Activated naive CD8-positive, alpha-beta T cell treated with anti-CD3 and anti-CD28 coated beads, Interleukin-2, amount 50 U/mL, for 16 hours (primary cell): Measurements from ENCODE around the gene MYOCD.

ENCODE experiments used
- DNase-seq: peaks from one replicate; pipeline ENCODE4 v3.0.0-alpha.2; 2020; ENCODE audit warnings: low read depth, low spot score

The MYOCD gene

GRCh38 chr17:12744786-12745185 is 79.1 kb downstream of the MYOCD start:
- no peak for DNase-seq

DNA sequence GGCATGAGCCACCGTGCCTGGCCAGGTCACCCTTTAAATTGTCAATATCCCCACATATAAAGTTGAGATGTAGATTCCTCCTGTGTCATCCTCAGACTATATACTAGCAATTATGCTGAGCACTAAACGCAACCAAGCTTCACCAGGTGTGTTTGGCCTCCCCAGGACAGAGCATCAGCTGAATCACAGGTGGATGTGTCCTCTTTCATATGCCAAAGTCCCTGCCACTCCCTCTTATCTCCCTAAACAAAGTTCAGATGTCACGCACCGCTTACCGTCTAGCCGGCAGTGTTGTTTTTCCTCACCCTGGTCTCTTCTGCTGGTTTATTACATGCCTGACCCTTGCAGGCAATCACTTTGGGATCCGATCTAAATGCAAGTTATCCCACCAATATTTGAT is 79.8 kb downstream of the MYOCD start:
- no peak for DNase-seq

DNA sequence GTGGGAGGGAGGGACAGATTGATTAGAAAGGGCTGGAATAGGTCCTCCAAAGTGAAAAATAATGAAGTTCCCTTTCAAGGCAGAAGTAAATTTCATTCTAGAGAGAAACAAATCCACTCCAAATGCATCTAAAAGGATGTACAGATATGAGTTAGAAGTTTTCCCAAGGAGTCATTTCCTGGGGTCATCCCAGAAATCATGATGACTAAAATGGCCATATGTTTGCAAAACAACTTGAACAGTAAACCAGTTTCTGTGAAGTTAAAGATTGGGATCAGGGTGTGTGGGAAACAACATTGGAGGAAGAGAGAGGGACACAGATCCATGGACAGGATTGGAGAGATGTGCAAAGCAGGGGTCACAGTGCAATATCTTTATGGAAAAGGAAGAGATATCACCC is 91.1 kb downstream of the MYOCD start:
- no peak for DNase-seq

GRCh38 chr17:12759090-12759489 is 93.4 kb downstream of the MYOCD start:
- no peak for DNase-seq

- no peak for DNase-seq
These were observed 99.9 kb downstream of the MYOCD start for GRCh38 chr17:12765548-12765947.

DNA sequence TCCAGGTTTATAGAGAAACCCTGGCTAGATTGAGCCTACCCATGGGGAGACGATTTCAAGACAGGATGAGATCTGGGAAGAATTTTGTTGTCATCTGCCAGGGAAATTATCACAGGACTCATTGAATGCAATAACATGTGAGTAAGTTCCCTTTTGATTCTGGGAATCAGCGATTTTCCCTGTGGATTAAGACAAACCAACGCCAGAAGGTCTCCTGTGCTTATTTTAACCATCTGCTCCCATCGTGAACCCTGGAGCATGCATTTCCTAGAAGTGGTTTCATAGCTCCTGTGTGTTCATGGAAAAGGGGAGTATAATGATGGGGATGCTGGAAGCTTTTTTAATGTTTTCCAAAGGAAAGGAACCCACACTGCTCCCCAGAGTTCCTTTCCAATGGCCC is 102.6 kb downstream of the MYOCD start:
- no peak for DNase-seq

DNA sequence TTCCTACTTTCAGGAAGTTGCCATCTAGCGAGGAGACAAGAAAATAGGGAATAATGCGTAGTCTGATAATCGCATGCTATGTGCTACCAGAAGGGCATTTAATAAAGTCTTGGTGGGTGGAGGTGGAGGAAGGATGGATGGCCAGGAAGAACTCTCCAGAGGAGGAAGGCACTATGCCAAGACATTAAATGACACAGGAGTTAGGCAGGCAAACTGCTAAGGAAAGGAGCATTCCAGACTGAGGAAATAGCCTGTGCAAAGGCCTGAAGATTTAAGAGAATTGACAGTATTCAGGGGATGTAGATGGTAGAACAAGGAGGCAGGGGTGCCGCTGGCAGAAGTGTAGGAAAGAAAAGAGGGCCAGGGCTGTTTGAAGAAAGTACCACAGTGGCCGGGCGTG is 104.3 kb downstream of the MYOCD start:
- DNase-seq: no peak

DNA sequence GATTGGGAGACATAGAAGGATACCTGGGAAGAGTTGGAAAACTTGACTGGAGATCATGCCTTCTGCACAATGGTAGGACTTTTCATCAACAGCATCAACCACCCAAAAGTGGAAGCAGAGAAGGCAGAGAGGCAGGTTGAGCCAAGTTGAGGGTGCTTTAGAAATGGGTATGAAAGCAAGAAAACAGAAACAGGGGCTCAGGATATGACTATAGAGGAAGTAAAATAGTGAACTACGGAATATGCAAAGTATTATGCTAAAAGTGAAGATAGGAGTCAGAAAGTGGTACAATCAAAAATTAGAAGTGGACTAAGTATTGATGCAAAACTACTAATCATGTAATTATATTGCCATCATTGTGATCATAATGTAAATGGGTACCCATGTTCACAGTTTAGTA is 107.5 kb downstream of the MYOCD start:
- DNase-seq: no peak

- DNase-seq: no peak
These were observed 123.4 kb downstream of the MYOCD start for GRCh38 chr17:12789075-12789480.

DNA sequence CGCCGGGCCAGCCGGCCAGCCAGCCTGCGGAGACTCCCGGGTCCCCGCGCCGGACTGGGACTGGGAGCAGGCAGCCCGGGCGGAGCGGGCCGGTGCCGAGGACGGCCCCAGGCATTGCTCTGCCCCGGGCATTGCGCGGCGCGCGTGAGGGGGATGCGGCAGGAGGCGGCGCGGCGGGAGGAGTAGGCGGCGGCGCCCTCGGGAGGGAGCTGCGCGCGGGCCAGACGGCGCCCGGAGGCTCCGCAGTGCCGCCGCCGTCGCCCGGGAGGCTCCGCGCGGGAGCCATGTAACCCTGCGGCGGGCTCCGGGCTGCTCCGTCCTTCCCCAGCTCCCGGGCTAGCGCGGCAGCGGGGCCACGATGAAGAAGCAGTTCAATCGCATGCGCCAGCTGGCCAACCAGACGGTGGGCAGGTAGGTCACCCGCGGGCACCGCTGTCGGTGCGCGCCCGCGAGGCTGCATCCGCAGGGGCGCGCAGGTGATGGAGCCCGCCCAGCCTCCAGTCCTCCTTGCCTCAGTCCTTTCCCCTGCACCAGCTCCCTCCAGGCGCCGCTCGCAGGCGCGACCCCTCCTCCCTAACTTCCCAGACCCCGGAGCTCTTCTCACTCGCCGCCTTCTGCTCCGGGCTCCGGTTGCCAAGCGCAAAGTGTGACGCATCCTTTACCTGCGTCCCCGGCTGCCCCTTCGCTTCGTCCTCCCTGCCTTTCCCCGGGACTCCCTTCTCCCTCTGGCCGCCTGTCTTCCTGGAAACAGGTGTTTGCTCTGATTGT is 124.0 kb downstream of the MYOCD start, which contains the start of gene ARHGAP44:
ARHGAP44 (plus strand) TSS at position 18 of the 768 bp plus-strand sequence; CDS start at position 359, 341 bp downstream.
- no peak for DNase-seq

DNA sequence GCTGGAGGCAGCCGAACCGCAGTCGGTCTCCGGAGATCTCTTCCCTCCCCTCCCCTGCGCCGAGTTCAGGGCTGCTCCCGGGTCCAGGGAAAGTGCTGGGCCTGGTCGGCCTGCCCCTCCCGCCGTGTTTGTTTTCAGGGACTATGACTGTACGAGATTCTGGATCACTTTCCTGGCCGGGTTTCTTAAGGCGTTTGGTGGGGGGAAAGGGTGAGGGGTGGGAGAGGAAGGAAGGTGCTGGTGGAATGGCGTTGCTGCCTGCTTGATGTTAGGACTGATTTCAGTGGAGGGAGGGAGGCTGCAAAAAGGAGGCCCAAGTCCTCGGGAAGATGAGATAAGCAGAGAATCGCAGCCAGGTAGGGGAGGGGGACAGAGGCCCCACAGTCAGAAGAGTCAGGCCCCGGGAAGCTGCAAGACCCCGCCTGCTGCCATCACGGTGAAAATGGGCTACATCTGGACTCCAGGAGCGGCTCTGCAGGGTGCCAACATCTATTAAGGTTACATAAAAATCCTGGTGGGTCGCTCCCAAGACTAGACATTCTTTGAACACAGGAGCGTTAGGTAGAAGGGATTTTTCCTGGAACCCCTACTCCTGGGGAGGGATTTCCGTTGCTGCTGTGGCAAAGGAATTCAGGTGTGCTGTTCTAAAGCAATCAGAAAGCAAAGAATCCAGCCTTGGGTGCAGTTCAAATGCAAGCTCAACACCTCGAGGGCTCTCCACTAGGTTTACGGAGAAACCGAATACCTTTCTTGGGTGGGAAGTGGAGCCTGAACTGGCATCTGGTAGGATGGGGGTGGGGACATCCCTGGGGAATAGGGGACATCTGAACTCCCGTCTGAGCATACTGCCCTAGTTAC is 124.8 kb downstream of the MYOCD start:
- DNase-seq: no peak

- DNase-seq: no peak
These were observed 129.3 kb downstream of the MYOCD start for GRCh38 chr17:12794919-12795532.

GRCh38 chr17:12800855-12801365 is 135.2 kb downstream of the MYOCD start:
- DNase-seq: no peak

GRCh38 chr17:12806630-12807029 is 140.9 kb downstream of the MYOCD start:
- no peak for DNase-seq

DNA sequence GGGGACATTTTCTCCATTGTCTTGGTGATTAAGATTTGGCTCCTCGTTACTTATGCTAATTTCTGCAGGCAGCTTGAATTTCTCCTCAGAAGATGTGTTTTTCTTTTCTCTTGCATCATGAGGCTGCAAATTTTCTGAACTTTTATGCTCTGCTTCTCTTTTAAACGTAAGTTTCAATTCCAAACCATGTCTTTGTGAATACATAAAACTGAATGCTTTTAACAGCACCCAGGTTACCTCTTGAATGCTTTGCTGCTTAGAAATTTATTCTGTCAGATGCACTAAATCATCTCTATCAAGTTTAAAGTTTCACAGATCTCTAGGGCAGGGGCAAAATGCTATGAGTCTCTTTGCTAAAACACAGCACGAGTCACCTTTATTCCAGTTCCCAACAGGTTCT is 143.0 kb downstream of the MYOCD start:
- no peak for DNase-seq

- DNase-seq: no peak
These were observed 147.2 kb downstream of the MYOCD start for GRCh38 chr17:12812877-12813276.

GRCh38 chr17:12813664-12814063 is 148.0 kb downstream of the MYOCD start:
- no peak for DNase-seq

GRCh38 chr17:12814718-12815117 is 149.0 kb downstream of the MYOCD start:
- DNase-seq: no peak

DNA sequence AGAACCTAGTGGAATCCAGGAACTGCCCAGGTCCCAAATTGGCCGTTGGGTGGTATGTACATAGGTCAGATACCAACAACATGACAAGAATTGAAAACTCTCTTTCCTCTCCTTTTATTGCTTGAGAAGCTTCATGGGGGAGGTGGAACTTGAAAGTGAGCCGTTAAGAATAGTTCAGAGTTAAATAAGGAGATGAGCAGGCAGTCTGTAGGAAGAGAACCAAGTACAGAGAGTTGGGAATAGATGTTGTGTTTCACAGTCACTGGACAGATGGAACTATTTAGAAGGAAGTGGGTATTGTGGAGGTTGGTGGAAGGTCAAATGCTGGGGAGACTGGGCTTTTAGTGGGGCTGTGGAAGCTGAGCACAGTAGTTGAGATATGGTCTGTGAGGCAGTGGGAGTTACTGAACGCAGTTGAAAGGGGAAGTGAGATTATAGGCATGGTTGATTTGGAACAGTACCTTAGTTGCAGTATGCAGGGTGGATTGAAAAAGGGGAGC is 150.0 kb downstream of the MYOCD start:
- DNase-seq: no peak
